ENCODE measurements around the gene HSF4.

Gene HSF4

GRCh38 chr16:67186550-67186950, 22.0 kb downstream of the HSF4 start:
- Histone ChIP-seq H3K36me3 (ENCODE audit: low read length) (no peaks in the 10 kb centered on the region), H3K79me2 (ENCODE audit: insufficient read depth, low read length) (no peaks in the 10 kb centered on the region), H4K20me1 (ENCODE audit: low read depth, low read length) (no peaks in the 10 kb centered on the region), H2AFZ (ENCODE audit: low read depth, low read length, severe bottlenecking) (no peak overlapping the region), H3K27ac (ENCODE audit: low read depth, low read length) (no peak overlapping the region), H3K9me3 (ENCODE audit: insufficient read depth, low read length) (no peaks in the 10 kb centered on the region), H3F3A (ENCODE audit: insufficient read depth) (no peaks in the 10 kb centered on the region), H3K9me2 (replicated peaks; ENCODE audit: insufficient read depth, low read length) (no peaks in the 10 kb centered on the region), H3K9ac (ENCODE audit: low read length) (no peak overlapping the region), H3K4me3 (ENCODE audit: insufficient read depth, low read length, poor library complexity, severe bottlenecking) (no peak overlapping the region), H3K27me3 (ENCODE audit: low read length) (no peaks in the 10 kb centered on the region), H3K4me2 (ENCODE audit: low read depth, low read length, poor library complexity, severe bottlenecking) (no peak overlapping the region)
- no peak for TF ChIP-seq EZH2phosphoT487 (conservative IDR thresholded peaks at IDR 0.05; ENCODE audit: low read length)

- Histone ChIP-seq H3K4me2 (ENCODE audit: low read depth, low read length, poor library complexity, severe bottlenecking) (no peak overlapping the region), H3K79me2 (ENCODE audit: insufficient read depth, low read length) (peaks cover 3% of the 10 kb centered on the region), H3K9me2 (replicated peaks; ENCODE audit: insufficient read depth, low read length) (no peaks in the 10 kb centered on the region), H2AFZ (ENCODE audit: low read depth, low read length, severe bottlenecking) (no peak overlapping the region), H3F3A (ENCODE audit: insufficient read depth) (no peaks in the 10 kb centered on the region), H3K9me3 (ENCODE audit: insufficient read depth, low read length) (no peaks in the 10 kb centered on the region), H3K27me3 (ENCODE audit: low read length) (no peaks in the 10 kb centered on the region), H3K27ac (ENCODE audit: low read depth, low read length) (no peak overlapping the region), H4K20me1 (ENCODE audit: low read depth, low read length) (no peaks in the 10 kb centered on the region), H3K4me3 (ENCODE audit: insufficient read depth, low read length, poor library complexity, severe bottlenecking) (no peak overlapping the region), H3K9ac (ENCODE audit: low read length) (no peak overlapping the region), H3K36me3 (ENCODE audit: low read length) (no peaks in the 10 kb centered on the region)
- no peak for TF ChIP-seq EZH2phosphoT487 (conservative IDR thresholded peaks at IDR 0.05; ENCODE audit: low read length)
- TF ChIP-seq CTCF (IDR thresholded peaks at IDR 0.05; ENCODE audit: insufficient read depth, low read length, poor library complexity, severe bottlenecking), result no peak
These were observed 22.8 kb downstream of the HSF4 start for GRCh38 chr16:67187175-67187890.

- Histone ChIP-seq H3K9ac (ENCODE audit: low read length) (no peak overlapping the region), H2AFZ (ENCODE audit: low read depth, low read length, severe bottlenecking) (no peak overlapping the region), H3K27me3 (ENCODE audit: low read length) (no peaks in the 10 kb centered on the region), H4K20me1 (ENCODE audit: low read depth, low read length) (no peaks in the 10 kb centered on the region), H3K4me3 (ENCODE audit: insufficient read depth, low read length, poor library complexity, severe bottlenecking) (no peak overlapping the region), H3K36me3 (ENCODE audit: low read length) (no peaks in the 10 kb centered on the region), H3F3A (ENCODE audit: insufficient read depth) (no peaks in the 10 kb centered on the region), H3K4me2 (ENCODE audit: low read depth, low read length, poor library complexity, severe bottlenecking) (no peak overlapping the region), H3K9me2 (replicated peaks; ENCODE audit: insufficient read depth, low read length) (no peaks in the 10 kb centered on the region), H3K27ac (ENCODE audit: low read depth, low read length) (no peak overlapping the region), H3K79me2 (ENCODE audit: insufficient read depth, low read length) (peaks cover 13% of the 10 kb centered on the region), H3K9me3 (ENCODE audit: insufficient read depth, low read length) (no peaks in the 10 kb centered on the region)
- TF ChIP-seq CTCF (IDR thresholded peaks at IDR 0.05; ENCODE audit: insufficient read depth, low read length, poor library complexity, severe bottlenecking), result no peak
- no peak for TF ChIP-seq EZH2phosphoT487 (conservative IDR thresholded peaks at IDR 0.05; ENCODE audit: low read length)
These were observed 23.8 kb downstream of the HSF4 start for GRCh38 chr16:67188323-67188722.

GRCh38 chr16:67188798-67189197, 24.3 kb downstream of the HSF4 start:
- no peak overlapping the region for H3K4me3 ChIP-seq (ENCODE audit: insufficient read depth, low read length, poor library complexity, severe bottlenecking)
- no peaks in the 10 kb centered on the region for H3K9me3 ChIP-seq (ENCODE audit: insufficient read depth, low read length)
- no peak overlapping the region for H3K27ac ChIP-seq (ENCODE audit: low read depth, low read length)
- no peaks in the 10 kb centered on the region for H3K27me3 ChIP-seq (ENCODE audit: low read length)
- H3K79me2 ChIP-seq (ENCODE audit: insufficient read depth, low read length), result peaks cover 17% of the 10 kb centered on the region
- no peak overlapping the region for H3K9ac ChIP-seq (ENCODE audit: low read length)
- no peak overlapping the region for H3K4me2 ChIP-seq (ENCODE audit: low read depth, low read length, poor library complexity, severe bottlenecking)
- TF ChIP-seq CTCF (IDR thresholded peaks at IDR 0.05; ENCODE audit: insufficient read depth, low read length, poor library complexity, severe bottlenecking) (no peak), EZH2phosphoT487 (conservative IDR thresholded peaks at IDR 0.05; ENCODE audit: low read length) (no peak)
- no peaks in the 10 kb centered on the region for H3K36me3 ChIP-seq (ENCODE audit: low read length)
- H3K9me2 ChIP-seq (replicated peaks; ENCODE audit: insufficient read depth, low read length), result no peaks in the 10 kb centered on the region
- no peak overlapping the region for H2AFZ ChIP-seq (ENCODE audit: low read depth, low read length, severe bottlenecking)
- H3F3A ChIP-seq (ENCODE audit: insufficient read depth), result no peaks in the 10 kb centered on the region
- H4K20me1 ChIP-seq (ENCODE audit: low read depth, low read length), result no peaks in the 10 kb centered on the region

All from SU-DHL-6 (cell line).